PC-3 (cell line): Measurements from ENCODE around the gene POLR1D.

Experiments used
- EZH2 ChIP-seq: fragments of 300-600 bp; sonication (generic); IDR thresholded peaks from one replicate; pipeline ENCODE4 v1.6.1; 2017; ENCODE audit warnings: antibody characterized with exemption, mild to moderate bottlenecking, low read length; ENCODE audit not compliant: unreplicated experiment
- EZH2phosphoT487 ChIP-seq: fragments of 300-600 bp; sonication (generic); IDR thresholded peaks from 2 replicates; pipeline ENCODE4 v1.6.1; 2018; ENCODE audit warnings: mild to moderate bottlenecking, antibody characterized with exemption, low read length, borderline replicate concordance
- TF ChIP-seq, protein P1 (sequence below): fragments of 300-600 bp; sonication (generic); conservative IDR thresholded peaks from 2 replicates; pipeline ENCODE4 v1.5.1; 2017; ENCODE audit warnings: antibody characterized with exemption, low read depth, mild to moderate bottlenecking, low read length

DNA sequence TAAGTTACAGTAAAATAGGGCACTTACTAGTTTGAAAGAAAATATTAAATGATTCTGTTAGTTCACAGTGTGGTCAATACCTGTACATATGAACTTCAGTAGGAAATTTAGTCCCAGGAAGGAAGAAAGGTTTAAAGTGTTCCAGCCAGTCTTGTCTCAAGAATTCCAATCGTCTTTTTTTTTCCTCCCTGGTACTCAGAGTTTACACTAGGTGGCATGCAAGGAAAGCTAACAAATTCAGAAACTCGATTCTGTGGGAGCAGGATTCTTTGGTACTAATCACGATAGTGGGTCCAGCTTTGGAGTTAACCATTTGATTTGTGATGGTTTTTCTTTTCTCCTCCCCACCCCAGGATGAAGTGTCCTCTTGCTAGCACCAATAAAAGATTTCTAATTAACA is 43.6 kb downstream of the POLR1D start:
- TF ChIP-seq, protein P1, sequence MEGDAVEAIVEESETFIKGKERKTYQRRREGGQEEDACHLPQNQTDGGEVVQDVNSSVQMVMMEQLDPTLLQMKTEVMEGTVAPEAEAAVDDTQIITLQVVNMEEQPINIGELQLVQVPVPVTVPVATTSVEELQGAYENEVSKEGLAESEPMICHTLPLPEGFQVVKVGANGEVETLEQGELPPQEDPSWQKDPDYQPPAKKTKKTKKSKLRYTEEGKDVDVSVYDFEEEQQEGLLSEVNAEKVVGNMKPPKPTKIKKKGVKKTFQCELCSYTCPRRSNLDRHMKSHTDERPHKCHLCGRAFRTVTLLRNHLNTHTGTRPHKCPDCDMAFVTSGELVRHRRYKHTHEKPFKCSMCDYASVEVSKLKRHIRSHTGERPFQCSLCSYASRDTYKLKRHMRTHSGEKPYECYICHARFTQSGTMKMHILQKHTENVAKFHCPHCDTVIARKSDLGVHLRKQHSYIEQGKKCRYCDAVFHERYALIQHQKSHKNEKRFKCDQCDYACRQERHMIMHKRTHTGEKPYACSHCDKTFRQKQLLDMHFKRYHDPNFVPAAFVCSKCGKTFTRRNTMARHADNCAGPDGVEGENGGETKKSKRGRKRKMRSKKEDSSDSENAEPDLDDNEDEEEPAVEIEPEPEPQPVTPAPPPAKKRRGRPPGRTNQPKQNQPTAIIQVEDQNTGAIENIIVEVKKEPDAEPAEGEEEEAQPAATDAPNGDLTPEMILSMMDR = peak; percentile 59
- no peak for TF ChIP-seq EZH2
- no peak for TF ChIP-seq EZH2phosphoT487
